Left renal pelvis (tissue), 4 donors: ENCODE measurements around the gene QRICH2. TPM values are rescaled to one million over a fixed set of nuclear protein-coding genes. Genes with fewer than 3 reads are reported as not detected.
"Not testable (repeated sequence)": the region's sequence is repeated elsewhere in the genome, so short reads cannot be mapped to it uniquely, and the experiment has no call there.

Experiments
- DNase-seq, 4 donors: peaks; one replicate each; pipeline ENCODE4 v3.0.0-alpha.2; 2013; ENCODE audit warnings: low read depth in 4 of 4, low spot score in 3 of 4
- polyA plus RNA-seq, 4 donors: library from polyadenylated mRNA; unstranded; fragments of 120-200 nt; gene quantifications; one replicate each; pipeline ENCODE4 v1.2.1, GENCODE V29; 2013; ENCODE audit not compliant: insufficient read length in 4 of 4

Gene QRICH2
- polyA plus RNA-seq, 4 donors: 4.0 to 11.8 (median 4.9) TPM

DNA sequence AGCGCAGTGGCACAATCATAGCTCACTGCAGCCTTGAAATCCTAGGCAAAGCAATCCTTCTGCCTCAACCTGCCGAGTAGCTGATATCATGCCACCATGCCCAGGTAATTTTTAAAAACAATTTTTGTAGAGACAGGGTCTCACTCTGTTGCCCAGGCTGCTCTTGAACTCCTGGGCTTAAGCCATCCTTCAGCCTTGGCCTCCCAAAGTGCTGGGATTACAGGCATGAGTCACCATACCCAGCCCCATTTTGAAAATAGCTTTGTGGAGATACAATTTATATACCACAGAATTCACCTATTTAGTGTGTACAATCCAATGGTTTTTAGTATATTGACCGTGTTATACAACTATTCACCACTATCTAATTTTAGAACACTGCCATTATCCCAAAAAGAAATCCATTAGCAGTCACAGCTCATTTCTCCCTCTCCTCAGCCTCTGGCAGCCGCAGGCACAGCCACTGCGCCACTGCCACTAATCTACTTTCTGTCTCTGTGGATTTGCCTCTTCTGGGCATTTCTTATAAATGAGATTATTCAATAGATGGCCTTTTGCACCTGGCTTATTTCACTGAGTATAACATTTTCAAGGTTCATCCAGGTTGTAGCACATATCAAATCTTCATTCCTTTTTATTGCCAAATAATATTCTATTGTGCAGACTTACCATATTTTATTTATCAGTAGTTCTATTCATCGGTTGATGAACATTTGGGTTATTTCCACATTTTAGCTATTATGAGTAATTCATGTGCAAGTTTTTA lies 74.3 kb downstream of the QRICH2 start:
- no peak for DNase-seq

DNA sequence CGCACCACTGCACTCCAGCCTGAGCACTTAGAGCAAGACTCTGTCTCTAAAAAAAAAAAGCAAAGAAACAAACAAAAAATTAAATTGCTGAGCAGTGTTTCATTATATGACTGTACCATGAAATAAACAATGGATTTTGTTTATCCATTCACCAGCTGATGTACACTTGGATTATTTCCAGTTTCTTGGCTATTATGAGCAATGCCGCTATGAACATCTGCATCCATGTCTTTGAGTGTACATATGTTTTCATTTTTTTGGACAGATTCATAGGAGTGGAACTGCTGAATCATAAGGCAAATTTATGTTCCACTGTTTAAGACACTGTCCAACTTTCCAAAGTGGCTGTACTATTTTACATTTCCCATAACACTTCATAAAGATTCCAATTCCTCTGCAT lies 75.7 kb downstream of the QRICH2 start:
- no peak for DNase-seq

DNA sequence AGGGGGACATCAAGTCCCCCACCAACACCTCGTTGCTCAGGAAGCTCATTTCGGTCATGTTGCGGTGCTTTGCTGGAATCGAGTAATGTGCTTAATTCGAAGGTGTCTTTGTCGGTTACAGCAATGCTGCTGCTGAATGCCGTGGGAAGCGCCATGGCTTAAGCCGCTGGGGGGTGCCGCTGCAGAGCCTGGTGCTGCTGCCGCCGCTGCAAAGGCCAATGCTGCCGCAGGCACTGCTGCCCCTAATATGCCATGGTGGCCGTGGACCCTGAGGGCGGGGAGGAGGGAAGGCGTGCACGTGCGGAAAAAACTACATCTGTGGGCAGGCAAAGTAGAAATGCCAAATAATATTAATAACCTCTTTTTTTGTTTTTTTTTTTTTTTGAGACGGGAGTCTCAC lies 81.3 kb downstream of the QRICH2 start:
- not testable (repeated sequence) for DNase-seq

DNA sequence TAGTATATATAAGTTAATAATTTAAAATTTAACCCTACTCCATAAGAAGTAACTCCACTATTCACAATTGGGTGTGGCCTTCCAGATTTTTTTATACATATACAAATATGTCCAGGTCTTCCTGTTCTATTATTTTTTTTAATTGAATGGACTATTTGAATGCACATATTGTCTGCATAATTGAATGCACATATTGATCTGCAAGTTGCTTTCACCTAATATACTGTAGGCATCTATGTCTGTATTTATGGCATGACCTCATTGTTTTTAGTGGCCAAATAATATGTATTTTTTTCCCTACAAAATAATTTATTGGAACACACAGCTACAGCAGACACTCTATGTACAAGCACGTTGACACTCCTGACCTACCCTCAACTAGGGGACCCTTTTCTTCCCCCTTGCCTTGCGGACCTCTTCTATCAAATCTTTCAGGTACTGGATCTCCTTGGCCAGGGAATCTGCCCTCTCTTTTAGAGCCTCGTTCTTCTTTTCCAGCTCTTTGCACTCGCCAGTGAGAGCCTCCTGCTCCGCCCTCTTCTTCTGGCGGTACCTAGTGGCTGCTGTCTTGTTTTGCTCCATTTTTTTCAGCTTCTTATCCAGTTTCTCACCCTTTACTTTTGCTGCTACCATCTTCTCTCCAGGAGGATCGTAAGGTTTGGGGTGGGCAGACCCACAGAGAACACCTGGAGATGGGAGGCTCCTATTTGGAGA lies 82.5 kb downstream of the QRICH2 start:
- not testable (repeated sequence) for DNase-seq

Other genes starting within 250 kb of the QRICH2 start
- 100 to 1,000 TPM in 3 of 4 donors, 10 to 100 TPM in 1; 87.6 to 114 (median 109) TPM for gene SRP68, start 235.8 kb downstream of the QRICH2 start, polyA plus RNA-seq
- under 1 TPM in 2 of 4 donors, not detected in 2; 0.37 to 0.43 TPM for gene GALR2, start 233.5 kb downstream of the QRICH2 start, polyA plus RNA-seq
- 10 to 100 TPM in 2 of 4 donors, 1 to 10 TPM in 1, under 1 TPM in 1; 0.55 to 29.1 (median 7.2) TPM for gene ZACN, start 229.1 kb downstream of the QRICH2 start, polyA plus RNA-seq
- gene EXOC7, start 204.5 kb downstream of the QRICH2 start, polyA plus RNA-seq: 100 to 1,000 TPM; 138 to 167 (median 154) TPM
- gene FOXJ1, start 167.0 kb downstream of the QRICH2 start, polyA plus RNA-seq: 10 to 100 TPM in 3 of 4 donors, under 1 TPM in 1; 0.55 to 26.8 (median 17.8) TPM
- 10 to 100 TPM; 12.4 to 30.1 (median 28.0) TPM for gene RNF157, start 67.8 kb downstream of the QRICH2 start, polyA plus RNA-seq
- gene UBALD2, start 42.9 kb downstream of the QRICH2 start, polyA plus RNA-seq: 10 to 100 TPM; 28.8 to 52.2 (median 30.1) TPM
- gene PRPSAP1, start 45.6 kb upstream of the QRICH2 start, polyA plus RNA-seq: 10 to 100 TPM; 66.8 to 92.6 (median 80.1) TPM
- gene SPHK1, start 76.3 kb upstream of the QRICH2 start, polyA plus RNA-seq: 1 to 10 TPM; 2.1 to 2.7 (median 2.2) TPM
- gene UBE2O, start 144.9 kb upstream of the QRICH2 start, polyA plus RNA-seq: 10 to 100 TPM; 21.9 to 28.7 (median 25.6) TPM
- under 1 TPM in 3 of 4 donors, not detected in 1; 0.21 to 0.23 (median 0.22) TPM for gene AANAT, start 159.3 kb upstream of the QRICH2 start, polyA plus RNA-seq
- gene RHBDF2, start 193.1 kb upstream of the QRICH2 start, polyA plus RNA-seq: 1 to 10 TPM; 4.6 to 8.9 (median 6.2) TPM
- gene CYGB, start 229.4 kb upstream of the QRICH2 start, polyA plus RNA-seq: 10 to 100 TPM; 11.0 to 19.0 (median 15.6) TPM
- 1 to 10 TPM; 3.0 to 4.5 (median 3.3) TPM for gene PRCD, start 231.8 kb upstream of the QRICH2 start, polyA plus RNA-seq